PFSK-1 (cell line): ENCODE results near the gene TTC32.

Source experiments
- SIN3A ChIP-seq: IDR thresholded peaks from 2 replicates; pipeline ENCODE4 v1.6.1; 2012; ENCODE audit warnings: mild to moderate bottlenecking, low read length, moderate library complexity, borderline replicate concordance; ENCODE audit not compliant: insufficient read depth
- TF ChIP-seq, protein P1 (sequence below), 2 experiments: IDR thresholded peaks; 2 replicates each; pipeline versions ENCODE4 v1.6.1 to v1.8.0; 2011 to 2012; ENCODE audit warnings: low read depth in 2 of 2, low read length in 2 of 2, control low read depth in 1 of 2, inconsistent platforms in 1 of 2, mild to moderate bottlenecking in 1 of 2, moderate library complexity in 1 of 2; ENCODE audit not compliant: insufficient read depth in 1 of 2

DNA sequence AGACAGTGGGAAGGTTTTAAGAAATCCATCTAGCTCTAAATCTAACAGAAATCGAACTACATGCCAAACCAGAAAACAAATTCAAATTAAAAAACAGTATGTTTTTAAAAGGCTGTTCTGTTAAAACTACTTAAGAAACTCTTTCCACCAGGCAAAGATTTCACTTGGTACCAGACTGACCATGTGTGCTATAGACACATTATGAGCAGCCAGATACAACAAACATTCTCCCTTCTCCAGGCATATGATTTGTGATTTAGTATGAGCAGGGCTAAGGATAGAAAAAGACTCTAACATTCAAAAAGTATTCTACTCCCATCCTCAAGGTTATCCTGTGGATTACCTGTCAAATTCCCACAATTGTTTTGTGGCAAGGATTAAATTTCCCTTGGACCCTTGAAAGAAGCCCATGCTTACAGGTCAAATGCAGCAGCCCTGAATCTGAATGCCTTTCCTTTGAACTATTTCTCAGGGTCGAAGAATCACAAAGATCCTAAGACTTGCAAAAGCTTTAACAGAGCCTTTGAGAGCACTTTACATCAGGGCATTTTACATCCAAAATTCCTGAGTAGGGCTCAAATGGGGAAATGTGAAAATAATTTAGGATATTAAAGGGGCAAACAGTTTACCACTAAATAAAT, 42.5 kb upstream of the TTC32 start:
- TF ChIP-seq, protein P1, sequence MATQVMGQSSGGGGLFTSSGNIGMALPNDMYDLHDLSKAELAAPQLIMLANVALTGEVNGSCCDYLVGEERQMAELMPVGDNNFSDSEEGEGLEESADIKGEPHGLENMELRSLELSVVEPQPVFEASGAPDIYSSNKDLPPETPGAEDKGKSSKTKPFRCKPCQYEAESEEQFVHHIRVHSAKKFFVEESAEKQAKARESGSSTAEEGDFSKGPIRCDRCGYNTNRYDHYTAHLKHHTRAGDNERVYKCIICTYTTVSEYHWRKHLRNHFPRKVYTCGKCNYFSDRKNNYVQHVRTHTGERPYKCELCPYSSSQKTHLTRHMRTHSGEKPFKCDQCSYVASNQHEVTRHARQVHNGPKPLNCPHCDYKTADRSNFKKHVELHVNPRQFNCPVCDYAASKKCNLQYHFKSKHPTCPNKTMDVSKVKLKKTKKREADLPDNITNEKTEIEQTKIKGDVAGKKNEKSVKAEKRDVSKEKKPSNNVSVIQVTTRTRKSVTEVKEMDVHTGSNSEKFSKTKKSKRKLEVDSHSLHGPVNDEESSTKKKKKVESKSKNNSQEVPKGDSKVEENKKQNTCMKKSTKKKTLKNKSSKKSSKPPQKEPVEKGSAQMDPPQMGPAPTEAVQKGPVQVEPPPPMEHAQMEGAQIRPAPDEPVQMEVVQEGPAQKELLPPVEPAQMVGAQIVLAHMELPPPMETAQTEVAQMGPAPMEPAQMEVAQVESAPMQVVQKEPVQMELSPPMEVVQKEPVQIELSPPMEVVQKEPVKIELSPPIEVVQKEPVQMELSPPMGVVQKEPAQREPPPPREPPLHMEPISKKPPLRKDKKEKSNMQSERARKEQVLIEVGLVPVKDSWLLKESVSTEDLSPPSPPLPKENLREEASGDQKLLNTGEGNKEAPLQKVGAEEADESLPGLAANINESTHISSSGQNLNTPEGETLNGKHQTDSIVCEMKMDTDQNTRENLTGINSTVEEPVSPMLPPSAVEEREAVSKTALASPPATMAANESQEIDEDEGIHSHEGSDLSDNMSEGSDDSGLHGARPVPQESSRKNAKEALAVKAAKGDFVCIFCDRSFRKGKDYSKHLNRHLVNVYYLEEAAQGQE (IDR thresholded peaks at IDR 0.05; ENCODE audit: insufficient read depth in 1 of 2, low read depth in 2 of 2, low read length in 2 of 2), result no peak
- no peak for TF ChIP-seq SIN3A
